GM12878 (cell line): Measurements from ENCODE around the gene TPCN1. TPM values are rescaled to one million over a fixed set of nuclear protein-coding genes. Genes with fewer than 3 reads are reported as not detected.

Experiments used
- BCL3 ChIP-seq: IDR thresholded peaks from 2 replicates; pipeline ENCODE4 v1.6.1; 2011; ENCODE audit warnings: borderline replicate concordance, low read depth, mild to moderate bottlenecking, moderate library complexity, low read length; ENCODE audit not compliant: insufficient read depth, poor library complexity, severe bottlenecking
- BHLHE40 ChIP-seq, 2 experiments: fragments of 450-650 bp in 1 of 2; IDR thresholded peaks; 2 replicates each; pipeline ENCODE4 v1.6.1; 2011 to 2017; ENCODE audit warnings: low read depth in 2 of 2, borderline replicate concordance in 1 of 2, improper control_type of control experiment in 1 of 2, low read length in 1 of 2, mild to moderate bottlenecking in 1 of 2
- CBFB ChIP-seq: IDR thresholded peaks from 2 replicates; pipeline ENCODE4 v1.6.1; 2016; ENCODE audit warnings: antibody characterized with exemption, low read depth
- CBX3 ChIP-seq: fragments of 200-600 bp; sonication (generic); IDR thresholded peaks from 2 replicates; pipeline ENCODE4 v1.6.1; 2016; ENCODE audit warnings: low read depth, borderline replicate concordance
- CUX1 ChIP-seq: IDR thresholded peaks from 2 replicates; pipeline ENCODE4 v1.6.1; 2012; ENCODE audit warnings: improper control_type of control experiment, low read depth, low read length; ENCODE audit not compliant: insufficient replicate concordance
- EED ChIP-seq: sonication (generic); IDR thresholded peaks from 2 replicates; pipeline ENCODE4 v1.6.1; 2016; ENCODE audit warnings: antibody characterized with exemption, low read depth
- EP300 ChIP-seq, 2 experiments: fragments of 150-350 bp in 1 of 2; IDR thresholded peaks; 2 replicates each; pipeline ENCODE4 v1.6.1; 2011 to 2012; ENCODE audit warnings: low read depth in 2 of 2, low read length in 2 of 2, borderline replicate concordance in 1 of 2, improper control_type of control experiment in 1 of 2, inconsistent platforms in 1 of 2; ENCODE audit not compliant: control insufficient read depth in 1 of 2
- EZH2 ChIP-seq: IDR thresholded peaks from 2 replicates; pipeline ENCODE4 v1.6.1; 2012; ENCODE audit warnings: low read depth, mild to moderate bottlenecking, control low read depth, inconsistent platforms, low read length, borderline replicate concordance; ENCODE audit not compliant: control insufficient read depth
- FOS ChIP-seq: IDR thresholded peaks from 3 replicates; pipeline ENCODE4 v1.6.1; 2011; ENCODE audit warnings: borderline replicate concordance; ENCODE audit not compliant: insufficient read length; ENCODE audit errors: extremely low read depth
- FOXK2 ChIP-seq: fragments of 450-650 bp; IDR thresholded peaks from 2 replicates; pipeline ENCODE4 v1.6.1; 2017; ENCODE audit warnings: mild to moderate bottlenecking, moderate library complexity
- HDAC6 ChIP-seq: fragments of 200-600 bp; sonication (generic); IDR thresholded peaks from one replicate; pipeline ENCODE4 v1.8.0; 2017; ENCODE audit warnings: antibody characterized with exemption; ENCODE audit not compliant: unreplicated experiment
- IRF5 ChIP-seq: fragments of 450-650 bp; IDR thresholded peaks from 2 replicates; pipeline ENCODE4 v1.6.1; 2017; ENCODE audit warnings: borderline replicate concordance
- JUNB ChIP-seq: IDR thresholded peaks from 2 replicates; pipeline ENCODE4 v1.6.1; 2016; ENCODE audit warnings: antibody characterized with exemption, mild to moderate bottlenecking
- NR2F1 ChIP-seq: fragments of 450-650 bp; conservative IDR thresholded peaks from 2 replicates; pipeline ENCODE4 v1.6.1; 2017; ENCODE audit warnings: mild to moderate bottlenecking
- RBBP5 ChIP-seq: fragments of 200-600 bp; sonication (generic); conservative IDR thresholded peaks from 2 replicates; pipeline ENCODE4 v1.6.1; 2016
- RFX5 ChIP-seq: IDR thresholded peaks from 2 replicates; pipeline ENCODE4 v1.6.1; 2011; ENCODE audit warnings: low read depth, low read length, improper control_type of control experiment
- ZNF274 ChIP-seq: IDR thresholded peaks from one replicate; pipeline ENCODE4 v1.8.0; 2011; ENCODE audit not compliant: insufficient read length, insufficient read depth
- ZSCAN29 ChIP-seq: fragments of 450-650 bp; IDR thresholded peaks from 2 replicates; pipeline ENCODE4 v1.6.1; 2017; ENCODE audit warnings: mild to moderate bottlenecking, moderate library complexity
- polyA plus RNA-seq, 11 experiments: library from polyadenylated mRNA; depleted of rRNA in 4 of 11; unstranded in 6 of 11; stranded (reverse) in 5 of 11; fragments of >200 nt; fragmentation: Nextera tagmentation in 4 of 11; fragmentation: Illumina TruSeq in 1 of 11; extraction: Ambion mirVana in 4 of 11; extraction: Trizol in 1 of 11; gene quantifications; 1 replicate in 1 of 11; 2 replicates in 10 of 11; pipeline versions ENCODE4 v1.2.1 to v1.2.3, GENCODE V29; 2011 to 2016; ENCODE audit warnings: inconsistent platforms in 2 of 11, missing spikeins in 2 of 11, low read depth in 1 of 11
- total RNA-seq, 4 experiments: library from RNA; depleted of rRNA in 3 of 4; stranded (reverse); fragments of >200 nt in 3 of 4; fragmentation: Illumina TruSeq in 1 of 4; extraction: Trizol in 1 of 4; gene quantifications; 2 replicates each; pipeline versions ENCODE4 v1.2.1 to v1.2.3, GENCODE V29; 2013 to 2021
- TF ChIP-seq, protein P1 (sequence below): fragments of 450-650 bp; IDR thresholded peaks from 2 replicates; pipeline ENCODE4 v1.6.1; 2016; ENCODE audit warnings: mild to moderate bottlenecking

Gene TPCN1
- total and polyA plus RNA-seq, 10 of the 15 experiments (the other 5 are each of a cell fraction or from before 2014, with no cell fraction given) = 0.79 to 30.9 (median 19.4) TPM

DNA sequence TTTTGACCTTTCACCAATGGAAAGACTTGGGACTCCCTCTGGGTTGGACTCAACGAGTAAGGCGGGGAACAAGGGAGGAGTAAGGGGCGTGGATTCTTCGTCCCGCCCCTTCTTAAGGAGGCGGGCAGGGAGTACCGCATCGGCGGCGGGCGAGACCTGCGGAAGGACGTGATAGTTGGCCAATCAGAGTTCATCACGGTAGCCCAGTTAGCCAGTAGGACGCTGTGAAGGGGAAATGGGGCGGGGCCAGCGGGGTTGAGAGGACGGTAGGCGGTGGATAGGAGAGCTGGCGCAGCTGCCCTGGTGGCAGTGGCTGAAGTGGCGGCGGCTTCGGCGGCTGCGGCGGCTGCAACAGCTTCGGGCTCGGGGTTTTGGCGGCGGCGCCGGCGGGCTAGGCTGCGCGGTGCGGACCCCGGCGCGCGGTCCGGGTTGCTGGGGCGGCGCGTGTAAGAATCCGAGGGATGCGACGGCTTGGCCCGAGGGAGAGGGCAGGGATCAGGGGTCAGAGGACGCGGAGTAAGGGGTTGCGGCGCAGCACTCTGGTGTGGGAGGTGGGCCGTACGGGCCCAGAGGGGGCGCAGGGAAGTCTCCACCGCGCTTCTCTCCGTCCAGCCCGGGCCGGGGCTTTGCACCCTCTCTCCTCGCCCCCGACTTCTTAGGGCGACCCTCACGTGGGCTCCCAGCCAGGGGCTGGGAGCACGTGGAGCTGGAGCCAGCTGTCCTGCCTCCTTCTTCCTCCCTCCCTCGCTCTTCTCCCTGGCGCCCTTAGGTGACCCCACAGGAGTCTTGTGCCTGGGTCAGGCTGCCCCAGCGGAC, at the start of gene TPCN1 (continued):
- TF ChIP-seq FOXK2 (no peak), FOS (peak; percentile 94), ZNF274 (no peak), ZSCAN29 (peak; percentile 76), HDAC6 (peak; percentile 77), EZH2 (no peak), JUNB (no peak), BCL3 (peak; percentile 21), EED (no peak), IRF5 (no peak), CBFB (0 out of 2 replicates have a peak, but pooled peaks have one; percentile 66), NR2F1 (peak; percentile 97), RBBP5 (no peak), CUX1 (no peak), EP300 (IDR thresholded peaks at IDR 0.05; ENCODE audit: borderline replicate concordance in 1 of 2, control insufficient read depth in 1 of 2, low read depth in 2 of 2, low read length in 2 of 2) (no peak), CBX3 (no peak), BHLHE40 (IDR thresholded peaks at IDR 0.05; ENCODE audit: borderline replicate concordance in 1 of 2, low read depth in 2 of 2, low read length in 1 of 2) (peak in 1 of 2 experiments; percentile 53; a peak in 2 of 4 replicates), RFX5 (peak; percentile 78)
- TF ChIP-seq, protein P1, sequence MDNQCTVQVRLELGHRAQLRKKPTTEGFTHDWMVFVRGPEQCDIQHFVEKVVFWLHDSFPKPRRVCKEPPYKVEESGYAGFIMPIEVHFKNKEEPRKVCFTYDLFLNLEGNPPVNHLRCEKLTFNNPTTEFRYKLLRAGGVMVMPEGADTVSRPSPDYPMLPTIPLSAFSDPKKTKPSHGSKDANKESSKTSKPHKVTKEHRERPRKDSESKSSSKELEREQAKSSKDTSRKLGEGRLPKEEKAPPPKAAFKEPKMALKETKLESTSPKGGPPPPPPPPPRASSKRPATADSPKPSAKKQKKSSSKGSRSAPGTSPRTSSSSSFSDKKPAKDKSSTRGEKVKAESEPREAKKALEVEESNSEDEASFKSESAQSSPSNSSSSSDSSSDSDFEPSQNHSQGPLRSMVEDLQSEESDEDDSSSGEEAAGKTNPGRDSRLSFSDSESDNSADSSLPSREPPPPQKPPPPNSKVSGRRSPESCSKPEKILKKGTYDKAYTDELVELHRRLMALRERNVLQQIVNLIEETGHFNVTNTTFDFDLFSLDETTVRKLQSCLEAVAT = no peak
